ENCODE measurements around the gene NGFR. TPM values are rescaled to one million over a fixed set of nuclear protein-coding genes. Genes with fewer than 3 reads are reported as not detected.

Gene NGFR
- total RNA-seq, 2 donors from 2014 or later: not detected

DNA sequence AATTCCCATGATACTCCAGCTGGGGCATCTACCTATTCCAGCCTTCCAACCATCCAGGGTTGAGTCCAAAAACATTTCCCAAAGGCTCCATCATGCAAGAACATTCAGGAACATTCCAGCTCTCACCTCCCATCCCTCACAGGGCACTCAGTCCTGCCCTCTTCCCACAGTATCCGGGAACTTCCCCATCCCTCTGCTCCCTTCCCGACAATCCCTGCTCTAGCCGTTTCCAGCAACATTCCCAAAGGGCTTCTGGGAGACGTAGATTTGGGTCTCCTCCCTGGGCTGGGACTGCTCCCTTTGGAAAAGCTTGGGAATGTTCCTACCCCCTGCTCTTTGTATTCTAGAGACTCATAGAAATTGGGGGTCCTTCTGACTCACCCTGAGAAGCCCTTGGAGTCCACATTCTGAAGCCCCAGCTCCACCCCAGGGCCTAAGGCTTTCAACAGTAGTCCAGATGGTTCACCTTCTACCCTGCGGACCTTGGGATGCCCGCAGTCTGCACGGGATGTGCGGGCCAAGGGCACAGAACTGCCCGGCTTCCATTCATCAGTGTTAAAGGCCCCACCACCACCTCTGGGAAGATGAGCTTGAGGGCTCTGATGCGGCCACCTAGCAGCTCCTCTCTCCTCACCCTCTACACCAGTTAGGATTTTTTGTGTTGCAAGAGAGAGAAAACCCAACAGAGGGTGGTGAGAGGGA lies 25.4 kb downstream of the NGFR start:
- no peak for DNase-seq (ENCODE audit: low spot score in 2 of 2)
- no peak for ATAC-seq
- H3K36me3 Mint-ChIP-seq: no peaks in the 10 kb centered on the region
- H3K27ac Mint-ChIP-seq: no peak overlapping the region
- no peaks in the 10 kb centered on the region for H3K9me3 Mint-ChIP-seq

DNA sequence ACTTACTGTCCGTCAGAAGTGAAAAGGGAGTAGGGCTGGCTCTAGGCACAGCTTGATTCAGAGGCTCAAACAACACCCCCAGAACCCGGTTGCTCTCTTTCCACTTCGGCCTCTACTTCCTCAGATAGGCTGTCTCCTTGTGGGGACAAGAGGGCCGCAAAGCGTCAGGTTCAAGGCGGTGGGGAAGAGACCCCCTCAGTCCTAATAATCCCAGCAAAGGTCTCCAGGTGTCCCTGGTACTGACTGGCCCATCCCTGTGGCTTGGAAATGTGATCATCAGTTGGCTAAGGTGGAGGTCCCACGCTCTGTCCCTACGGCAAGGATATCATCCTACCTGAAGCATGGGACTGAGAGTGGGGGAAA lies 26.0 kb downstream of the NGFR start:
- Mint-ChIP-seq H3K9me3 (no peaks in the 10 kb centered on the region), H3K36me3 (no peaks in the 10 kb centered on the region), H3K27ac (no peak overlapping the region)
- no peak for ATAC-seq
- no peak for DNase-seq (ENCODE audit: low spot score in 2 of 2)

- no peak for DNase-seq (ENCODE audit: low spot score in 2 of 2)
- H3K9me3 Mint-ChIP-seq: no peaks in the 10 kb centered on the region
- H3K27ac Mint-ChIP-seq: no peak overlapping the region
- ATAC-seq: no peak
- no peaks in the 10 kb centered on the region for H3K36me3 Mint-ChIP-seq
Observed at GRCh38 chr17:49521471-49522356, 26.6 kb downstream of the NGFR start.

DNA sequence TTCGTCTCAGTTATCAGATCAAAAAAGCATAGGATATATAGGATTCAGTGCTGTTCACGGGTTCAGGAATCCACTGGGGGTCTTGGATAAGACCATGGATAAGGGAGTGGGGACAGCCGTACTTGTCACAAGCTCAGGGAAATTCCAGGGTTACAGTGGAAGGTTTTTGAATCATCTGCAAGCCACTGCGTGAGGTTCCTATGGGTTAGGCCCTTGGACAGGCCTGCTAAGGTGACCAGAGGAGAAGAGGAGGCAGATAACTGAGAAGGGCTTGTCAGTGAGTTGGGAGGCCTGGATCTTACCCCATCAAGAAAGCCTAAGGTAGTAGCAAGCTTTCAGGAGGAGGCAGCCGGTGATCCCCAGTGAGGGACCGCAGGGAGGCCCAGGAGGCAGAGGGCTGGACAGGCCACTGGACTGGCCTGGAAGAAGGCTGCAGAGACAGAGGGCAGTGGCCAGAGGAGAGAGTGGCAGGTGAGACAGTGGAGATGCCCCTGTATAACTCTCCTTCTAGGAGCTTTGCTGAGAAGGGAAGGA lies 27.3 kb downstream of the NGFR start:
- DNase-seq (ENCODE audit: low spot score in 2 of 2) (no peak), ATAC-seq (no peak)
- Mint-ChIP-seq H3K36me3 (no peaks in the 10 kb centered on the region), H3K27ac (no peak overlapping the region), H3K9me3 (no peaks in the 10 kb centered on the region)

GRCh38 chr17:49523196-49523595 lies 28.1 kb downstream of the NGFR start:
- no peak for ATAC-seq

DNA sequence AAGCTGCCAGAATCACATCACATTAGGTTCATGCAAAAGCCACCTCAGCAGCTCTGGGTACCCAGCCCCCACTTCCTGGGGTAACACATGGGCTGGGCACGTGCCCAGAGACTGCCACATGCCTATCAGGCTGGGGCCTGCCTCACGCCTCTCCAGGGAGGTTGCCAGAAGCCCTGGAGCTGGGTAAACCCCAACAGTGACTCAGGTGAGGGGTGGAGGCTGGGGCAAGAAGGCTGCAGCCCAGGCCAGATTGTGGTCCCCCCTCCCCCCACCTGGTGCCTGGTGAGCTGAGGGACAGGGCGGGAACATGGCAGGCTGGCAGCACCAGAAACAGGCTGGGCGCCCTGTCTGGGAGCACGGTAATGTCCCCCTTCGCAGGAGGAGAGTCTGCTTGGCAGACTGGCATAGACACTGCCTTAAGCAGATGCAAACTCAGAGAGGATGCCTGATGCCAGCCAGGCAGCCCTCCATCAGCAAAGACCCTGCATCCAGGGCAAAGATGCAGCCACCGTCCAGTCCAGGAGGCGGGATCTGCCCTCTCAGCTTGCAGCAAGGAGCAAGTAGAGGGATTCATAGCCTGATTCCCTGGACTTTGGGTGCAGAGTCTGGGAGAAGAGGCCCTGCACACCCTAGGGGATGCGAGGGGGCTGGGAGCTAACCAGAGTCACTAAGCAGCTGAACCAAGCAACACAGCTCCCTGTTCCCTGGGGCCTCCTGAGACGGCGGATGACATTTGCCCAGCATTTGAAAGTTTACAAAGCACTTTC lies 28.8 kb downstream of the NGFR start:
- Mint-ChIP-seq H3K36me3 (no peaks in the 10 kb centered on the region), H3K27ac (peak overlapping the region in 1 of 2 donors; percentile 63), H3K9me3 (no peaks in the 10 kb centered on the region)
- ATAC-seq (peak in 1 of 2 donors; percentile 85), DNase-seq (ENCODE audit: low spot score in 2 of 2) (peak in 1 of 2 donors; percentile 24)

More at GRCh38 chr17:49523196-49523595, 28.1 kb downstream of the NGFR start:
- Mint-ChIP-seq H3K27ac (peak overlapping the region in 1 of 2 donors; percentile 63), H3K9me3 (no peaks in the 10 kb centered on the region), H3K36me3 (no peaks in the 10 kb centered on the region)
- no peak for DNase-seq (ENCODE audit: low spot score in 2 of 2)

GRCh38 chr17:49524473-49525359 lies 29.6 kb downstream of the NGFR start:
- no peak overlapping the region for H3K27ac Mint-ChIP-seq
- DNase-seq (ENCODE audit: low spot score in 2 of 2): no peak
- no peaks in the 10 kb centered on the region for H3K36me3 Mint-ChIP-seq
- ATAC-seq: no peak
- H3K9me3 Mint-ChIP-seq: no peaks in the 10 kb centered on the region

DNA sequence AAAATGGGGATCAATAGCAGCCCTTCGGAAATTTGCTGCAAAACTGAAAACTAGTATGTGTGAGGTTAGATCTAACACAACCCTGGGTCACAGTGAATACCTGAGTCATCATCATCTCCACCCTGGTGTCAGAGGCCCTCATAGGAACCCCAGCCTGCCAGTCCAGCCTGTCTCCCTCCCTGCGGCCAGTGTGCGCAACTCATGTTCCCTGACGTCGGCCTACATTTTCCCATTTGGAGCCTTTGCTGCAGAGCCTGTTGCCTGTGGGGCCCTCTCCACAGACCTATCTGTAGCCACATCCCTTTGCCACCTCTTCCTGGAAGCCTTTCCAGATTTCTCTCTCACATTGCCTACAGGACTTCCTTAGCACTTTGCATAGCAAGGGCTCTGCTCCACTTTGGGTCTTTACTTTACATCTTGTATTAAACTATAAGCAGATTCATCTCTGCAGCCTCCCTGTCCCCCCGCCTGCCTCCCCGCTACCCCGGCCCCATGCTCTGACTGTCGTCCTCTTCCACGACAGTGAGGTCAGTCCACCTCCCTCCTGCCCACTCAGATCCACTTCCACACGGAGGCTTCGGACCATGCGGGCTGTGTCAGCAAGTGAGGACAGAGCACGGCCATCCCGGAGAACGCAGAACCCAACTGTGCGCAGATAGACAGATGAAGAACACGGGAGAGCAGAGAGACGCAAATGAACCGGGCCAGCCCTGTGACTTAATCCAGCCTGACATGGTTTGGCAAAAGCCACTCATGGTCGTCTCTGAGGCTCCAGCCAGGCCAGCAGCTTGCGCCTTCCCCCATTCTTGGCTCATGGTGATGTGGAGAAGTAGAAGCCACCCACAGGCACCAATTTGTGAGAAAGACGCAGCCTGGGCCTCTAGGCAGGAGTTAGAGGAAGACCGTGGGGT lies 31.0 kb downstream of the NGFR start:
- no peaks in the 10 kb centered on the region for H3K36me3 Mint-ChIP-seq
- H3K27ac Mint-ChIP-seq: no peak overlapping the region
- no peak for ATAC-seq

GRCh38 chr17:49527927-49528651 lies 33.0 kb downstream of the NGFR start:
- no peak for ATAC-seq
- DNase-seq (ENCODE audit: low spot score in 2 of 2): no peak
- H3K36me3 Mint-ChIP-seq: no peaks in the 10 kb centered on the region
- H3K9me3 Mint-ChIP-seq: no peaks in the 10 kb centered on the region
- H3K27ac Mint-ChIP-seq: no peak overlapping the region

More for the DNA sequence above, 31.0 kb downstream of the NGFR start:
- DNase-seq (ENCODE audit: low spot score in 2 of 2): no peak
- H3K9me3 Mint-ChIP-seq: no peaks in the 10 kb centered on the region

DNA sequence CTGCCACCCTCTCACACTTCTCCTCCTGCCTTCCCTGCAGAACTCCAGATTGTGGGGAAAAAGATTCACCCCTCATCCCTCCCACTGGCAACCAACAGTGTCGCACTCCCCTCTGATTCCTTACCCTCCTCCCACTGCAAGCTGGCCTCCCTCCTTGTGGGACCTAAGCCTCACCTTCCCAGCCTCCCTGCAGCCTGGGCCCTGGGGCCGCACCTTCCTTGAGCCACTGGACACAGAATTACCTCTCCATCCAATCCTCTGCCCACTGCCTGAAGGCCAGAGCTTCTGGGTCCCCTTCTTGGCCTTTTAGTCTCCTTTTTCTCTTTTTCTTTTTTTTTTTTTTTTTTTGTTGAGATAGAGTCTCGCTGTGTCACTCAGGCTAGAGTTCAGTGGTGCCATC lies 33.9 kb downstream of the NGFR start:
- Mint-ChIP-seq H3K9me3 (no peaks in the 10 kb centered on the region), H3K36me3 (no peaks in the 10 kb centered on the region), H3K27ac (no peak overlapping the region)
- DNase-seq (ENCODE audit: low spot score in 2 of 2) (no peak), ATAC-seq (no peak)

- Mint-ChIP-seq H3K9me3 (no peaks in the 10 kb centered on the region), H3K27ac (no peak overlapping the region), H3K36me3 (no peaks in the 10 kb centered on the region)
- DNase-seq (ENCODE audit: low spot score in 2 of 2) (no peak), ATAC-seq (no peak)
Observed at GRCh38 chr17:49530118-49530517, 35.0 kb downstream of the NGFR start.

DNA sequence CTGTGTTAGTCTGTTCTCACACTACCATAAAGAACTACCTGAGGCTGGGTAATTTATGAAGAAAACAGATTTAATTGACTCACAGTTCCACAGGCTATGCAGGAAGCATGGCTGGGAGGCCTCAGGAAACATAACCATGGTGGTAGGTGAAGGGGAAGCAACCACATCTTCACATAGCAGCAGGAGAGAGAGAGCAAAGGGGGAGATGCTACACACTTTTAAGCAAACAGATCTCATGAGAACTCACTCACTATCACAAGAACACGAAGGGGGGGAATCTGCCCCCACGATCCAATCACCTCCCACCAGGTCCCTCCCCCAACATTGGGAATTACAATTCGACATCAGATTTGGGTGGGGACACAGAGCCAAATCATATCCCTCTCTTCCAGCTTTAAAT lies 48.8 kb downstream of the NGFR start:
- DNase-seq (ENCODE audit: low spot score in 2 of 2): no peak
- H3K27ac Mint-ChIP-seq: peak overlapping the region in 1 of 2 donors; percentile 40
- ATAC-seq: no peak
- H3K36me3 Mint-ChIP-seq: peaks cover 5 to 12% of the 10 kb centered on the region in 2 donors
- peaks cover 0 to 12% of the 10 kb centered on the region in 2 donors for H3K9me3 Mint-ChIP-seq

DNA sequence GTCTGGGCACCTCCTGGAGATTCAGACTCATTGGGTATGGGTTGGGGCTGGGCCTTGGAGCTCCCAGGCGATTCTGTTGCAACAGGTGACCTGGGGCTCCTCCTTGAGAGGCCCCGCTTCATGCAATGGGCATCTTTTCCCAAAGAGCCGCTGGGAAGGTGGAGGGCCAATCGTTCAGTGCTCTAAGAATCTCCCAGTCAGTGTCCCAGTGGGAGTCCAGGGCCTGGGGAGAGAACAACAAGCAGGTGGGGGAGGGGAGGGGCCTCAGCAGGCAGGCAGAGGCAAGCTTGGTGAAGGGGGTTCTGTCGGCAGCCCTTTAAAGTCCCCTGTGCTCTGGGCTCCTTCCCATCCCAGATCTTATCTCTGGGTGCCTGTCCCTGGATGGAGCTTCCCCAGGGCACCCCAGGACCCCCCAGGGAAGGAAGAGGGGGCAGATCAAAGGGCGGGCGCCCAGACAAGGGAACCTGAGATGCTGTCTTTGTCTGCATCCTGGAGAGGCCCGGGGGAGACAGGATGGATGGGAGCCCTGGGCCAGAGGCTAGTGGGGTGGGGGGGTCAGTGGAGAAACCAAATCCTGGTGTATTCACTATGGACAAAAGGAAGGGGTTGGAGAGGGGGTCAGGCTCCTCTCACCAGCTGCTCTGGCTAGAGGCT lies 50.0 kb downstream of the NGFR start:
- peaks cover 5 to 12% of the 10 kb centered on the region in 2 donors for H3K36me3 Mint-ChIP-seq
- DNase-seq (ENCODE audit: low spot score in 2 of 2) (no peak), ATAC-seq (no peak)
- no peak overlapping the region for H3K27ac Mint-ChIP-seq
- peaks cover 0 to 12% of the 10 kb centered on the region in 2 donors for H3K9me3 Mint-ChIP-seq
